GM23338 (cell line): Measurements from ENCODE around the gene IGF1R. TPM values are rescaled to one million over a fixed set of nuclear protein-coding genes. Genes with fewer than 3 reads are reported as not detected.

Experiments
- ATAC-seq: fragments of 200-7000 bp; cut with Tn5 transposase; 3 replicates; pipeline ENCODE4 v1.9.1; 2020
- DNase-seq: peaks from one replicate; pipeline ENCODE4 v3.0.0-alpha.2; 2015; ENCODE audit warnings: low spot score
- H2AFZ ChIP-seq: fragments of 200-600 bp; sonication (generic); 2 replicates; pipeline ENCODE4 v1.8.0; 2016; ENCODE audit warnings: antibody characterized with exemption, mild to moderate bottlenecking, moderate library complexity
- H3F3A ChIP-seq: fragments of 200-600 bp; sonication (generic); replicated peaks from 2 replicates; pipeline ENCODE4 v1.8.0; 2017; ENCODE audit warnings: antibody characterized with exemption, mixed run types, low read depth
- H3K27ac ChIP-seq: fragments of 200-600 bp; sonication (generic); 2 replicates; pipeline ENCODE4 v1.6.1; 2016; ENCODE audit warnings: low read depth
- H3K27me3 ChIP-seq: fragments of 200-600 bp; sonication (generic); 2 replicates; pipeline ENCODE4 v1.8.0; 2016; ENCODE audit warnings: mild to moderate bottlenecking, mixed run types, moderate library complexity; ENCODE audit not compliant: insufficient read depth
- H3K36me3 ChIP-seq: fragments of 200-600 bp; sonication (generic); 2 replicates; pipeline ENCODE4 v1.8.0; 2016; ENCODE audit warnings: mild to moderate bottlenecking; ENCODE audit not compliant: insufficient read depth
- H3K4me1 ChIP-seq: fragments of 200-600 bp; sonication (generic); 2 replicates; pipeline ENCODE4 v1.8.0; 2016; ENCODE audit warnings: mild to moderate bottlenecking, moderate library complexity; ENCODE audit not compliant: insufficient read depth
- H3K4me2 ChIP-seq: fragments of 200-600 bp; sonication (generic); 2 replicates; pipeline ENCODE4 v1.7.1; 2017; ENCODE audit warnings: mixed run types
- H3K4me3 ChIP-seq: fragments of 200-600 bp; sonication (generic); 2 replicates; pipeline ENCODE4 v1.6.1; 2016; ENCODE audit warnings: mixed run types
- H3K79me2 ChIP-seq: fragments of 200-600 bp; sonication (generic); replicated peaks from 2 replicates; pipeline ENCODE4 v1.8.0; 2017; ENCODE audit warnings: mild to moderate bottlenecking; ENCODE audit not compliant: insufficient read depth
- H3K9me2 ChIP-seq: fragments of 200-600 bp; sonication (generic); 2 replicates; pipeline ENCODE4 v1.8.0; 2017; ENCODE audit not compliant: insufficient read depth
- H4K20me1 ChIP-seq: fragments of 200-600 bp; sonication (generic); replicated peaks from 2 replicates; pipeline ENCODE4 v1.8.0; 2017; ENCODE audit warnings: mild to moderate bottlenecking; ENCODE audit not compliant: insufficient read depth
- H3K27ac Mint-ChIP-seq: 2 replicates; pipeline ENCODE4 v1.8.0; 2020; ENCODE audit warnings: inconsistent platforms, mild to moderate bottlenecking, moderate library complexity, mixed read lengths
- H3K27me3 Mint-ChIP-seq: 3 replicates; pipeline ENCODE4 v1.8.0; 2022; ENCODE audit warnings: low read depth, mild to moderate bottlenecking, moderate library complexity, mixed read lengths, inconsistent platforms; ENCODE audit not compliant: insufficient read depth, poor library complexity
- H3K36me3 Mint-ChIP-seq: 3 replicates; pipeline ENCODE4 v1.8.0; 2021; ENCODE audit warnings: low read depth, mild to moderate bottlenecking, inconsistent platforms, moderate library complexity, mixed read lengths
- H3K4me1 Mint-ChIP-seq: 3 replicates; pipeline ENCODE4 v1.8.0; 2020; ENCODE audit warnings: mild to moderate bottlenecking, inconsistent platforms, mixed read lengths
- H3K4me3 Mint-ChIP-seq: 3 replicates; pipeline ENCODE4 v1.8.0; 2021; ENCODE audit warnings: moderate library complexity, mild to moderate bottlenecking, inconsistent platforms, mixed read lengths
- H3K9me3 Mint-ChIP-seq: 3 replicates; pipeline ENCODE4 v1.8.0; 2020; ENCODE audit warnings: moderate library complexity, mild to moderate bottlenecking, inconsistent platforms, mixed read lengths
- CREB1 ChIP-seq: fragments of 250-450 bp; sonication (Bioruptor Pico); IDR thresholded peaks from 2 replicates; pipeline ENCODE4 v1.5.0; 2020; ENCODE audit warnings: low read depth, mild to moderate bottlenecking, moderate library complexity
- CTCF ChIP-seq, 2 experiments: fragments of 200-600 bp in 1 of 2; sonication (generic) in 1 of 2; conservative IDR thresholded peaks; 2 replicates each; pipeline versions ENCODE4 v1.5.1 to v1.6.1; 2016 to 2017; ENCODE audit warnings: antibody characterized with exemption in 2 of 2, low read depth in 2 of 2, mild to moderate bottlenecking in 2 of 2, moderate library complexity in 1 of 2
- ETS1 ChIP-seq: IDR thresholded peaks from 2 replicates; pipeline ENCODE4 v1.6.1; 2016; ENCODE audit warnings: antibody characterized with exemption
- EZH2 ChIP-seq: fragments of 200-600 bp; sonication (generic); IDR thresholded peaks from one replicate; pipeline ENCODE4 v1.8.0; 2017; ENCODE audit warnings: antibody characterized with exemption, mild to moderate bottlenecking, low read depth; ENCODE audit not compliant: unreplicated experiment
- EZH2phosphoT487 ChIP-seq: fragments of 200-600 bp; sonication (generic); IDR thresholded peaks from one replicate; pipeline ENCODE4 v1.8.1; 2018; ENCODE audit warnings: antibody characterized with exemption; ENCODE audit not compliant: unreplicated experiment
- JUNB ChIP-seq: IDR thresholded peaks from one replicate; pipeline ENCODE4 v1.6.1; 2016; ENCODE audit warnings: antibody characterized with exemption; ENCODE audit not compliant: unreplicated experiment
- NANOG ChIP-seq: IDR thresholded peaks from 2 replicates; pipeline ENCODE4 v1.6.1; 2016; ENCODE audit warnings: antibody characterized with exemption, borderline replicate concordance
- POLR2AphosphoS5 ChIP-seq: IDR thresholded peaks from 2 replicates; pipeline ENCODE4 v1.6.1; 2016; ENCODE audit warnings: antibody characterized with exemption, low read depth
- REST ChIP-seq: IDR thresholded peaks from one replicate; pipeline ENCODE4 v1.6.1; 2018; ENCODE audit warnings: antibody characterized with exemption; ENCODE audit not compliant: unreplicated experiment
- STAT1 ChIP-seq: IDR thresholded peaks from one replicate; pipeline ENCODE4 v1.6.1; 2016; ENCODE audit warnings: antibody characterized with exemption; ENCODE audit not compliant: unreplicated experiment
- ZNF114 ChIP-seq: fragments of 250-450 bp; sonication (Bioruptor Pico); IDR thresholded peaks from 2 replicates; pipeline ENCODE4 v1.5.0; 2020; ENCODE audit warnings: mild to moderate bottlenecking, moderate library complexity
- ZNF331 ChIP-seq: fragments of 250-450 bp; sonication (Bioruptor Pico); IDR thresholded peaks from 2 replicates; pipeline ENCODE4 v1.5.0; 2020; ENCODE audit warnings: low read depth, mild to moderate bottlenecking, moderate library complexity
- polyA plus RNA-seq: library from polyadenylated mRNA; unstranded; fragments of >200 nt; fragmentation: Nextera tagmentation; extraction: Ambion mirVana; gene quantifications from 2 replicates; pipeline ENCODE4 v1.2.1, GENCODE V29; 2016
- total RNA-seq: library from RNA; depleted of rRNA; stranded (reverse); fragments of >200 nt; shearing (Covaris generic); gene quantifications from 2 replicates; pipeline ENCODE4 v1.2.3, GENCODE V29; 2014
- TF ChIP-seq, protein P1 (sequence below): fragments of 250-450 bp; sonication (Bioruptor Pico); IDR thresholded peaks from 2 replicates; pipeline ENCODE4 v1.5.0; 2020; ENCODE audit warnings: mild to moderate bottlenecking, moderate library complexity

IGF1R gene
- total and polyA plus RNA-seq, 2 experiments from 2014 or later, result 20.4 to 92.2 TPM

- Histone ChIP-seq H2AFZ (no peak overlapping the region), H3K4me1 (peaks cover 83% of the 10 kb centered on the region), H3F3A (no peaks in the 10 kb centered on the region), H3K79me2 (peaks cover 100% of the 10 kb centered on the region), H4K20me1 (peaks cover 60% of the 10 kb centered on the region), H3K27ac (peak overlapping the region; percentile 64; the same call in 1 of the 2 replicates), H3K27me3 (no peaks in the 10 kb centered on the region), H3K4me2 (peak overlapping the region; percentile 31; the same call in 1 of the 2 replicates), H3K4me3 (no peak overlapping the region), H3K9me2 (0 out of 2 replicates have a peak, but pooled peaks cover 4% of the 10 kb centered on the region), H3K36me3 (no peaks in the 10 kb centered on the region)
- TF ChIP-seq ZNF331 (CRISPR knock-in tag), result no peak
- no peak for TF ChIP-seq REST
- TF ChIP-seq CTCF (conservative IDR thresholded peaks at IDR 0.05; ENCODE audit: low read depth in 2 of 2), result no peak
- TF ChIP-seq STAT1, result no peak
- no peak for TF ChIP-seq EZH2
- no peak for TF ChIP-seq ZNF114
- no peak for TF ChIP-seq CREB1 (CRISPR knock-in tag)
- TF ChIP-seq ETS1, result no peak
- no peak for TF ChIP-seq NANOG
- no peak for TF ChIP-seq POLR2AphosphoS5
- no peak for TF ChIP-seq EZH2phosphoT487
- no peak for TF ChIP-seq JUNB
- TF ChIP-seq, protein P1, sequence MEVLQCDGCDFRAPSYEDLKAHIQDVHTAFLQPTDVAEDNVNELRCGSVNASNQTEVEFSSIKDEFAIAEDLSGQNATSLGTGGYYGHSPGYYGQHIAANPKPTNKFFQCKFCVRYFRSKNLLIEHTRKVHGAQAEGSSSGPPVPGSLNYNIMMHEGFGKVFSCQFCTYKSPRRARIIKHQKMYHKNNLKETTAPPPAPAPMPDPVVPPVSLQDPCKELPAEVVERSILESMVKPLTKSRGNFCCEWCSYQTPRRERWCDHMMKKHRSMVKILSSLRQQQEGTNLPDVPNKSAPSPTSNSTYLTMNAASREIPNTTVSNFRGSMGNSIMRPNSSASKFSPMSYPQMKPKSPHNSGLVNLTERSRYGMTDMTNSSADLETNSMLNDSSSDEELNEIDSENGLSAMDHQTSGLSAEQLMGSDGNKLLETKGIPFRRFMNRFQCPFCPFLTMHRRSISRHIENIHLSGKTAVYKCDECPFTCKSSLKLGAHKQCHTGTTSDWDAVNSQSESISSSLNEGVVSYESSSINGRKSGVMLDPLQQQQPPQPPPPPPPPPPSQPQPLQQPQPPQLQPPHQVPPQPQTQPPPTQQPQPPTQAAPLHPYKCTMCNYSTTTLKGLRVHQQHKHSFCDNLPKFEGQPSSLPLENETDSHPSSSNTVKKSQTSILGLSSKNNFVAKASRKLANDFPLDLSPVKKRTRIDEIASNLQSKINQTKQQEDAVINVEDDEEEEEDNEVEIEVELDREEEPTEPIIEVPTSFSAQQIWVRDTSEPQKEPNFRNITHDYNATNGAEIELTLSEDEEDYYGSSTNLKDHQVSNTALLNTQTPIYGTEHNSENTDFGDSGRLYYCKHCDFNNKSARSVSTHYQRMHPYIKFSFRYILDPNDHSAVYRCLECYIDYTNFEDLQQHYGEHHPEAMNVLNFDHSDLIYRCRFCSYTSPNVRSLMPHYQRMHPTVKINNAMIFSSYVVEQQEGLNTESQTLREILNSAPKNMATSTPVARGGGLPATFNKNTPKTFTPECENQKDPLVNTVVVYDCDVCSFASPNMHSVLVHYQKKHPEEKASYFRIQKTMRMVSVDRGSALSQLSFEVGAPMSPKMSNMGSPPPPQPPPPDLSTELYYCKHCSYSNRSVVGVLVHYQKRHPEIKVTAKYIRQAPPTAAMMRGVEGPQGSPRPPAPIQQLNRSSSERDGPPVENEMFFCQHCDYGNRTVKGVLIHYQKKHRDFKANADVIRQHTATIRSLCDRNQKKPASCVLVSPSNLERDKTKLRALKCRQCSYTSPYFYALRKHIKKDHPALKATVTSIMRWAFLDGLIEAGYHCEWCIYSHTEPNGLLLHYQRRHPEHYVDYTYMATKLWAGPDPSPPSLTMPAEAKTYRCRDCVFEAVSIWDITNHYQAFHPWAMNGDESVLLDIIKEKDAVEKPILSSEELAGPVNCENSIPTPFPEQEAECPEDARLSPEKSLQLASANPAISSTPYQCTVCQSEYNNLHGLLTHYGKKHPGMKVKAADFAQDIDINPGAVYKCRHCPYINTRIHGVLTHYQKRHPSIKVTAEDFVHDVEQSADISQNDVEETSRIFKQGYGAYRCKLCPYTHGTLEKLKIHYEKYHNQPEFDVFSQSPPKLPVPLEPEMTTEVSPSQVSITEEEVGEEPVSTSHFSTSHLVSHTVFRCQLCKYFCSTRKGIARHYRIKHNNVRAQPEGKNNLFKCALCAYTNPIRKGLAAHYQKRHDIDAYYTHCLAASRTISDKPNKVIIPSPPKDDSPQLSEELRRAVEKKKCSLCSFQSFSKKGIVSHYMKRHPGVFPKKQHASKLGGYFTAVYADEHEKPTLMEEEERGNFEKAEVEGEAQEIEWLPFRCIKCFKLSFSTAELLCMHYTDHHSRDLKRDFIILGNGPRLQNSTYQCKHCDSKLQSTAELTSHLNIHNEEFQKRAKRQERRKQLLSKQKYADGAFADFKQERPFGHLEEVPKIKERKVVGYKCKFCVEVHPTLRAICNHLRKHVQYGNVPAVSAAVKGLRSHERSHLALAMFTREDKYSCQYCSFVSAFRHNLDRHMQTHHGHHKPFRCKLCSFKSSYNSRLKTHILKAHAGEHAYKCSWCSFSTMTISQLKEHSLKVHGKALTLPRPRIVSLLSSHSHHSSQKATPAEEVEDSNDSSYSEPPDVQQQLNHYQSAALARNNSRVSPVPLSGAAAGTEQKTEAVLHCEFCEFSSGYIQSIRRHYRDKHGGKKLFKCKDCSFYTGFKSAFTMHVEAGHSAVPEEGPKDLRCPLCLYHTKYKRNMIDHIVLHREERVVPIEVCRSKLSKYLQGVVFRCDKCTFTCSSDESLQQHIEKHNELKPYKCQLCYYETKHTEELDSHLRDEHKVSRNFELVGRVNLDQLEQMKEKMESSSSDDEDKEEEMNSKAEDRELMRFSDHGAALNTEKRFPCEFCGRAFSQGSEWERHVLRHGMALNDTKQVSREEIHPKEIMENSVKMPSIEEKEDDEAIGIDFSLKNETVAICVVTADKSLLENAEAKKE (CRISPR knock-in tag), result no peak
- peaks cover 75% of the 10 kb centered on the region for H3K4me1 Mint-ChIP-seq
- H3K27ac Mint-ChIP-seq, result no peak overlapping the region; the same call in 1 of the 2 replicates
- no peaks in the 10 kb centered on the region for H3K9me3 Mint-ChIP-seq
- H3K36me3 Mint-ChIP-seq, result no peaks in the 10 kb centered on the region
- DNase-seq, result no peak
- H3K27me3 Mint-ChIP-seq, result peaks cover 5% of the 10 kb centered on the region
- peak; percentile 27 for ATAC-seq
- no peak overlapping the region; the same call in 2 of the 3 replicates for H3K4me3 Mint-ChIP-seq
These were observed 35.5 kb downstream of the IGF1R start for GRCh38 chr15:98683831-98684230.
